Left ventricle myocardium inferior (tissue), 1 donor: Measurements from ENCODE around the gene KRTAP9-7. TPM values are rescaled to one million over a fixed set of nuclear protein-coding genes. Genes with fewer than 3 reads are reported as not detected.

Experiments used
- DNase-seq: peaks from one replicate; pipeline ENCODE4 v3.0.0-alpha.2; 2020
- H3K27ac ChIP-seq: fragments of 200-600 bp; replicated peaks from 2 replicates; pipeline ENCODE4 v1.8.0; 2021
- H3K27me3 ChIP-seq: fragments of 200-600 bp; 2 replicates; pipeline ENCODE4 v1.8.0; 2021; ENCODE audit warnings: low read depth
- H3K36me3 ChIP-seq: fragments of 200-600 bp; 2 replicates; pipeline ENCODE4 v1.8.0; 2021
- H3K4me1 ChIP-seq: fragments of 200-600 bp; 2 replicates; pipeline ENCODE4 v1.8.0; 2021
- H3K4me3 ChIP-seq: fragments of 200-600 bp; 2 replicates; pipeline ENCODE4 v1.8.0; 2021; ENCODE audit warnings: mild to moderate bottlenecking, moderate library complexity
- H3K9me3 ChIP-seq: fragments of 200-600 bp; replicated peaks from 2 replicates; pipeline ENCODE4 v1.8.0; 2021
- CTCF ChIP-seq: fragments of 200-600 bp; IDR thresholded peaks from 2 replicates; pipeline ENCODE4 v1.8.0; 2021; ENCODE audit warnings: antibody characterized with exemption, mild to moderate bottlenecking, borderline replicate concordance
- intact Hi-C: fragments of 100-400 bp; cut with micrococcal nuclease; formaldehyde crosslinking; loops from one replicate; pipeline ENCODE4 v1.11.0; 2022
- total RNA-seq: library from RNA; stranded (reverse); fragmentation: NEBNext Ultra II Directional; extraction: Animal tissue kit (Norgen Biotek cat#: 25700); gene quantifications from one replicate; pipeline ENCODE4 v1.2.1, GENCODE V29; 2021
- donor health status: DM: no; HTN: yes; CAD: no; lungs with severe emphysema.

The KRTAP9-7 gene
- total RNA-seq, 1 donor from 2014 or later = not detected

- Histone ChIP-seq H3K27ac (no peak overlapping the region), H3K27me3 (peaks cover 41% of the 10 kb centered on the region), H3K36me3 (no peaks in the 10 kb centered on the region), H3K9me3 (peaks cover 14% of the 10 kb centered on the region), H3K4me3 (no peak overlapping the region), H3K4me1 (no peaks in the 10 kb centered on the region)
- DNase-seq = no peak
- intact Hi-C loops = no loop called here
- TF ChIP-seq CTCF = no peak
These were observed 48.9 kb downstream of the KRTAP9-7 start for GRCh38 chr17:41324180-41325075.

GRCh38 chr17:41325126-41325525 lies 49.6 kb downstream of the KRTAP9-7 start:
- Histone ChIP-seq H3K9me3 (peaks cover 7% of the 10 kb centered on the region), H3K4me3 (no peak overlapping the region), H3K4me1 (no peaks in the 10 kb centered on the region), H3K27me3 (peaks cover 42% of the 10 kb centered on the region), H3K27ac (no peak overlapping the region), H3K36me3 (no peaks in the 10 kb centered on the region)
- DNase-seq = no peak
- intact Hi-C loops = no loop called here
- no peak for TF ChIP-seq CTCF

- peaks cover 2% of the 10 kb centered on the region for H3K9me3 ChIP-seq
- H3K4me3 ChIP-seq = no peak overlapping the region
- no peak for DNase-seq
- no peaks in the 10 kb centered on the region for H3K36me3 ChIP-seq
- intact Hi-C loops = no loop called here
- no peak for TF ChIP-seq CTCF
- H3K4me1 ChIP-seq = no peaks in the 10 kb centered on the region
- peaks cover 46% of the 10 kb centered on the region for H3K27me3 ChIP-seq
- H3K27ac ChIP-seq = no peak overlapping the region
These were observed 50.1 kb downstream of the KRTAP9-7 start for GRCh38 chr17:41325611-41326010.

Other genes starting within 250 kb of the KRTAP9-7 start
- gene KRTAP1-5, start 248.5 kb upstream of the KRTAP9-7 start, total RNA-seq = not detected
- not detected for gene KRTAP1-4, start 245.5 kb upstream of the KRTAP9-7 start, total RNA-seq
- not detected for gene KRTAP1-3, start 240.8 kb upstream of the KRTAP9-7 start, total RNA-seq
- not detected for gene KRTAP1-1, start 234.2 kb upstream of the KRTAP9-7 start, total RNA-seq
- not detected for gene KRTAP2-1, start 228.4 kb upstream of the KRTAP9-7 start, total RNA-seq
- not detected for gene KRTAP2-2, start 220.5 kb upstream of the KRTAP9-7 start, total RNA-seq
- gene KRTAP2-3, start 215.6 kb upstream of the KRTAP9-7 start, total RNA-seq = not detected
- gene KRTAP2-4, start 209.8 kb upstream of the KRTAP9-7 start, total RNA-seq = not detected
- not detected for gene KRTAP4-7, start 191.5 kb upstream of the KRTAP9-7 start, total RNA-seq
- not detected for gene KRTAP4-8, start 177.6 kb upstream of the KRTAP9-7 start, total RNA-seq
- gene KRTAP4-16, start 173.5 kb upstream of the KRTAP9-7 start, total RNA-seq = not detected
- gene KRTAP4-9, start 170.3 kb upstream of the KRTAP9-7 start, total RNA-seq = not detected
- not detected for gene KRTAP4-11, start 157.3 kb upstream of the KRTAP9-7 start, total RNA-seq
- not detected for gene KRTAP4-12, start 151.5 kb upstream of the KRTAP9-7 start, total RNA-seq
- not detected for gene KRTAP4-6, start 135.2 kb upstream of the KRTAP9-7 start, total RNA-seq
- not detected for gene KRTAP4-5, start 125.9 kb upstream of the KRTAP9-7 start, total RNA-seq
- not detected for gene KRTAP4-4, start 115.0 kb upstream of the KRTAP9-7 start, total RNA-seq
- not detected for gene KRTAP4-3, start 107.5 kb upstream of the KRTAP9-7 start, total RNA-seq
- not detected for gene KRTAP4-2, start 97.5 kb upstream of the KRTAP9-7 start, total RNA-seq
- gene KRTAP4-1, start 90.8 kb upstream of the KRTAP9-7 start, total RNA-seq = not detected
- not detected for gene KRTAP9-1, start 85.8 kb upstream of the KRTAP9-7 start, total RNA-seq
- gene KRTAP9-2, start 49.0 kb upstream of the KRTAP9-7 start, total RNA-seq = not detected
- gene KRTAP9-3, start 43.2 kb upstream of the KRTAP9-7 start, total RNA-seq = not detected
- not detected for gene KRTAP9-8, start 37.7 kb upstream of the KRTAP9-7 start, total RNA-seq
- gene KRTAP9-4, start 26.0 kb upstream of the KRTAP9-7 start, total RNA-seq = not detected
- not detected for gene KRTAP9-9, start 20.3 kb upstream of the KRTAP9-7 start, total RNA-seq
- gene KRTAP9-6, start 10.3 kb upstream of the KRTAP9-7 start, total RNA-seq = not detected
- gene KRTAP29-1, start 27.2 kb downstream of the KRTAP9-7 start, total RNA-seq = not detected
- gene KRTAP16-1, start 33.6 kb downstream of the KRTAP9-7 start, total RNA-seq = not detected
- gene KRTAP17-1, start 40.0 kb downstream of the KRTAP9-7 start, total RNA-seq = not detected
- gene KRT33A, start 75.1 kb downstream of the KRTAP9-7 start, total RNA-seq = not detected
- not detected for gene KRT33B, start 94.1 kb downstream of the KRTAP9-7 start, total RNA-seq
- not detected for gene KRT34, start 106.6 kb downstream of the KRTAP9-7 start, total RNA-seq
- not detected for gene KRT31, start 121.9 kb downstream of the KRTAP9-7 start, total RNA-seq
- not detected for gene KRT37, start 148.9 kb downstream of the KRTAP9-7 start, total RNA-seq
- gene KRT38, start 165.3 kb downstream of the KRTAP9-7 start, total RNA-seq = not detected
- 0.22 TPM for gene KRT32, start 191.7 kb downstream of the KRTAP9-7 start, total RNA-seq
- not detected for gene KRT35, start 205.5 kb downstream of the KRTAP9-7 start, total RNA-seq
- gene KRT36, start 214.2 kb downstream of the KRTAP9-7 start, total RNA-seq = not detected
- not detected for gene KRT13, start 229.9 kb downstream of the KRTAP9-7 start, total RNA-seq
- not detected for gene KRT15, start 243.2 kb downstream of the KRTAP9-7 start, total RNA-seq